ENCODE measurements around the gene MEGF11. TPM values are rescaled to one million over a fixed set of nuclear protein-coding genes. Genes with fewer than 3 reads are reported as not detected.

Gene MEGF11
- total RNA-seq, 1 experiment from 2014 or later, result 1.2 TPM

DNA sequence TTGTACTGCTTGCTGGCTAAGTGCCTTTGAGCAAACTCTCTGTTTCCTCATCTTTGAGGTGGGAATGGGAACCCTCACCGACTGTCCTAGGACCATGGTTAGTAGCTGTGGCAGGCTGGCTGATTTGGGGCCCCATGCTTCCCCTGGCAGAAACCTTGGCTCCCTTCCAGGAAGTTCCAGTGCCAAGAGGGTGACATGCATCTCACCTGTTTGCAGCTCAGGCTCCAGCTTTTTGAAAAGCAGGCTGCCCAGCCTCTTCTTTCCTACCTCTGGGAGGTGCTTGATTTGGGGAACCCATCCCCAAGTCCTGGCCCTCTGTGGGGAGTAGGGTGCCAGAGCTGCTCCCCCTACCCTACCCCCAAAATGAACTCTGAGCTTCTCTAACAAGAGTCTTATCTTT lies 333.4 kb downstream of the MEGF11 start:
- Histone ChIP-seq H2AFZ (ENCODE audit: low read length) (no peak overlapping the region), H3K14ac (ENCODE audit: insufficient read depth, low read length) (no peak overlapping the region), H4K5ac (ENCODE audit: insufficient read length, low read depth, low read length) (no peak overlapping the region), H4K20me1 (ENCODE audit: control insufficient read depth, insufficient read depth, insufficient read length) (no peaks in the 10 kb centered on the region), H4K8ac (replicated peaks; ENCODE audit: insufficient read length, low read depth, low read length) (no peak overlapping the region), H2BK120ac (ENCODE audit: low read depth, low read length, poor library complexity, severe bottlenecking) (no peak overlapping the region), H2BK15ac (ENCODE audit: low read depth, low read length) (no peak overlapping the region), H3K27ac (ENCODE audit: insufficient read length, low read depth, low read length) (no peak overlapping the region), H3K9ac (ENCODE audit: extremely low read depth, insufficient read length, low read length) (no peak overlapping the region), H2BK12ac (ENCODE audit: insufficient read length, low read depth, low read length) (no peak overlapping the region), H3K18ac (ENCODE audit: insufficient read length, low read depth, low read length) (no peak overlapping the region), H3K9me3 (ENCODE audit: control insufficient read depth, low read depth, low read length) (no peaks in the 10 kb centered on the region), H3T11ph (ENCODE audit: low read length) (no peak overlapping the region), H3K4me2 (ENCODE audit: insufficient read depth, insufficient read length, low read length) (no peak overlapping the region), H2BK5ac (ENCODE audit: insufficient read length, low read length) (no peak overlapping the region), H2BK20ac (ENCODE audit: low read depth, low read length, poor library complexity, severe bottlenecking) (no peak overlapping the region), H3K56ac (ENCODE audit: insufficient read length, low read depth, low read length) (no peak overlapping the region), H3K4me1 (ENCODE audit: insufficient read depth, low read length) (peaks cover 2% of the 10 kb centered on the region; the same call in 1 of the 2 replicates), H3K23me2 (ENCODE audit: insufficient read length, low read depth, low read length, poor library complexity, severe bottlenecking) (no peaks in the 10 kb centered on the region), H3K4ac (ENCODE audit: low read depth, low read length) (no peak overlapping the region), H2AK5ac (ENCODE audit: insufficient read length, low read length) (no peak overlapping the region), H4K91ac (ENCODE audit: insufficient read length, low read depth, low read length) (no peak overlapping the region), H3K23ac (ENCODE audit: insufficient read length, low read depth, low read length) (no peak overlapping the region), H3K27me3 (ENCODE audit: insufficient read depth, low read length) (no peaks in the 10 kb centered on the region), H3K79me1 (ENCODE audit: insufficient read depth, low read depth, low read length, poor library complexity, severe bottlenecking) (no peaks in the 10 kb centered on the region), H3K79me2 (ENCODE audit: insufficient read depth, low read length) (no peaks in the 10 kb centered on the region)
- no peaks in the 10 kb centered on the region for H3K27me3 Mint-ChIP-seq (ENCODE audit: low read depth)
- no peak overlapping the region for H3K27ac Mint-ChIP-seq
- DNase-seq, result no peak
- TF ChIP-seq, protein P1, sequence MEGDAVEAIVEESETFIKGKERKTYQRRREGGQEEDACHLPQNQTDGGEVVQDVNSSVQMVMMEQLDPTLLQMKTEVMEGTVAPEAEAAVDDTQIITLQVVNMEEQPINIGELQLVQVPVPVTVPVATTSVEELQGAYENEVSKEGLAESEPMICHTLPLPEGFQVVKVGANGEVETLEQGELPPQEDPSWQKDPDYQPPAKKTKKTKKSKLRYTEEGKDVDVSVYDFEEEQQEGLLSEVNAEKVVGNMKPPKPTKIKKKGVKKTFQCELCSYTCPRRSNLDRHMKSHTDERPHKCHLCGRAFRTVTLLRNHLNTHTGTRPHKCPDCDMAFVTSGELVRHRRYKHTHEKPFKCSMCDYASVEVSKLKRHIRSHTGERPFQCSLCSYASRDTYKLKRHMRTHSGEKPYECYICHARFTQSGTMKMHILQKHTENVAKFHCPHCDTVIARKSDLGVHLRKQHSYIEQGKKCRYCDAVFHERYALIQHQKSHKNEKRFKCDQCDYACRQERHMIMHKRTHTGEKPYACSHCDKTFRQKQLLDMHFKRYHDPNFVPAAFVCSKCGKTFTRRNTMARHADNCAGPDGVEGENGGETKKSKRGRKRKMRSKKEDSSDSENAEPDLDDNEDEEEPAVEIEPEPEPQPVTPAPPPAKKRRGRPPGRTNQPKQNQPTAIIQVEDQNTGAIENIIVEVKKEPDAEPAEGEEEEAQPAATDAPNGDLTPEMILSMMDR (conservative IDR thresholded peaks at IDR 0.05), result no peak
- H3K36me3 Mint-ChIP-seq (ENCODE audit: insufficient read depth in 1 of 3, low read depth in 3 of 3), result no peaks in the 10 kb centered on the region
- H3K9me3 Mint-ChIP-seq, result no peaks in the 10 kb centered on the region
- WGBS (ENCODE audit: extremely low coverage, insufficient read length, low lambda C conversion rate), result no CpG with 5 or more reads among the region's 1 CpG
- H3K4me1 Mint-ChIP-seq, result peaks cover 30 to 44% of the 10 kb centered on the region in 2 experiments
- no peak overlapping the region for H3K4me3 Mint-ChIP-seq
